GM12891 (cell line): ENCODE measurements around the gene FUCA2.

Experiments used
- PAX5 ChIP-seq: IDR thresholded peaks from 2 replicates; pipeline ENCODE4 v1.6.1; 2011; ENCODE audit warnings: low read length, moderate library complexity, mild to moderate bottlenecking; ENCODE audit not compliant: insufficient read depth, severe bottlenecking
- POLR2A ChIP-seq: IDR thresholded peaks from 2 replicates; pipeline ENCODE4 v1.6.1; 2011; ENCODE audit warnings: low read depth, low read length, control low read depth
- POLR2AphosphoS5 ChIP-seq: IDR thresholded peaks from 2 replicates; pipeline ENCODE4 v1.6.1; 2011; ENCODE audit warnings: low read depth, low read length, control low read depth
- SPI1 ChIP-seq: IDR thresholded peaks from 2 replicates; pipeline ENCODE4 v1.6.1; 2011; ENCODE audit warnings: low read depth, low read length, control low read depth
- TAF1 ChIP-seq: IDR thresholded peaks from 2 replicates; pipeline ENCODE4 v1.6.1; 2011; ENCODE audit warnings: low read depth, low read length, control low read depth

- TF ChIP-seq POLR2A = no peak
- TF ChIP-seq TAF1 = no peak
- no peak for TF ChIP-seq POLR2AphosphoS5
- TF ChIP-seq SPI1 = no peak
- no peak for TF ChIP-seq PAX5
Measured at GRCh38 chr6:143513410-143513809, 1.9 kb upstream of the FUCA2 start.
